OCI-LY1 (cell line): Measurements from ENCODE around the gene NPSR1.

Experiments used
- H2AFZ ChIP-seq: fragments of 200-600 bp; sonication (generic), shearing (Covaris generic); 2 replicates; pipeline ENCODE4 v1.6.0; 2014; ENCODE audit warnings: antibody characterized with exemption, mild to moderate bottlenecking, low read length
- H3F3A ChIP-seq: fragments of 200-600 bp; sonication (generic), shearing (Covaris generic); 2 replicates; pipeline ENCODE4 v1.6.0; 2014; ENCODE audit warnings: mild to moderate bottlenecking, antibody characterized with exemption, low read length, moderate library complexity; ENCODE audit not compliant: insufficient read depth
- H3K27ac ChIP-seq: fragments of 200-600 bp; sonication (generic); 2 replicates; pipeline ENCODE4 v1.5.1; 2014; ENCODE audit warnings: low read length, mixed run types, mild to moderate bottlenecking, low read depth; ENCODE audit not compliant: poor library complexity, severe bottlenecking
- H3K27me3 ChIP-seq: fragments of 200-600 bp; sonication (generic); 2 replicates; pipeline ENCODE4 v1.6.0; 2014; ENCODE audit warnings: antibody characterized with exemption, mild to moderate bottlenecking, low read length, moderate library complexity; ENCODE audit not compliant: insufficient read depth
- H3K36me3 ChIP-seq: fragments of 200-600 bp; sonication (generic); 2 replicates; pipeline ENCODE4 v1.6.1; 2014; ENCODE audit warnings: mild to moderate bottlenecking, antibody characterized with exemption, low read length, moderate library complexity, mixed read lengths; ENCODE audit not compliant: insufficient read depth
- H3K4me1 ChIP-seq: fragments of 200-600 bp; sonication (generic); 2 replicates; pipeline ENCODE4 v1.5.1; 2014; ENCODE audit warnings: mild to moderate bottlenecking, low read length, moderate library complexity; ENCODE audit not compliant: insufficient read depth, severe bottlenecking
- H3K4me2 ChIP-seq: fragments of 200-600 bp; sonication (generic), shearing (Covaris generic); 2 replicates; pipeline ENCODE4 v1.6.1; 2014; ENCODE audit warnings: low read length
- H3K4me3 ChIP-seq: fragments of 200-600 bp; sonication (generic); 2 replicates; pipeline ENCODE4 v1.5.1; 2014; ENCODE audit warnings: low read length, low read depth, mild to moderate bottlenecking, mixed read lengths; ENCODE audit not compliant: poor library complexity, severe bottlenecking
- H3K79me2 ChIP-seq: fragments of 200-600 bp; shearing (Covaris generic); 2 replicates; pipeline ENCODE4 v1.6.1; 2016; ENCODE audit warnings: mixed run types, low read length, mixed read lengths; ENCODE audit not compliant: insufficient read depth
- H3K9ac ChIP-seq: fragments of 200-600 bp; sonication (generic), shearing (Covaris generic); 2 replicates; pipeline ENCODE4 v1.6.1; 2014; ENCODE audit warnings: mild to moderate bottlenecking, low read length, mixed read lengths
- H3K9me2 ChIP-seq: fragments of 200-600 bp; sonication (generic), shearing (Covaris generic); 2 replicates; pipeline ENCODE4 v1.6.1; 2014; ENCODE audit warnings: low read depth, mild to moderate bottlenecking, low read length, mixed read lengths
- H3K9me3 ChIP-seq: fragments of 200-600 bp; shearing (Covaris generic); 2 replicates; pipeline ENCODE4 v1.6.1; 2014; ENCODE audit warnings: low read length, mixed read lengths
- H4K20me1 ChIP-seq: fragments of 200-600 bp; sonication (generic), shearing (Covaris generic); 2 replicates; pipeline ENCODE4 v1.6.0; 2016; ENCODE audit warnings: mild to moderate bottlenecking, low read length; ENCODE audit not compliant: insufficient read depth
- CTCF ChIP-seq: fragments of 200-600 bp; sonication (generic), shearing (Covaris generic); IDR thresholded peaks from 2 replicates; pipeline ENCODE4 v1.5.1; 2017; ENCODE audit warnings: mild to moderate bottlenecking, antibody characterized with exemption, low read length, moderate library complexity, mixed read lengths
- EZH2 ChIP-seq: fragments of 200-600 bp; sonication (generic), shearing (Covaris generic); IDR thresholded peaks from 2 replicates; pipeline ENCODE4 v1.8.0; 2017; ENCODE audit warnings: borderline replicate concordance, mixed run types, mild to moderate bottlenecking, antibody characterized with exemption, low read length, moderate library complexity, mixed read lengths

Gene NPSR1

DNA sequence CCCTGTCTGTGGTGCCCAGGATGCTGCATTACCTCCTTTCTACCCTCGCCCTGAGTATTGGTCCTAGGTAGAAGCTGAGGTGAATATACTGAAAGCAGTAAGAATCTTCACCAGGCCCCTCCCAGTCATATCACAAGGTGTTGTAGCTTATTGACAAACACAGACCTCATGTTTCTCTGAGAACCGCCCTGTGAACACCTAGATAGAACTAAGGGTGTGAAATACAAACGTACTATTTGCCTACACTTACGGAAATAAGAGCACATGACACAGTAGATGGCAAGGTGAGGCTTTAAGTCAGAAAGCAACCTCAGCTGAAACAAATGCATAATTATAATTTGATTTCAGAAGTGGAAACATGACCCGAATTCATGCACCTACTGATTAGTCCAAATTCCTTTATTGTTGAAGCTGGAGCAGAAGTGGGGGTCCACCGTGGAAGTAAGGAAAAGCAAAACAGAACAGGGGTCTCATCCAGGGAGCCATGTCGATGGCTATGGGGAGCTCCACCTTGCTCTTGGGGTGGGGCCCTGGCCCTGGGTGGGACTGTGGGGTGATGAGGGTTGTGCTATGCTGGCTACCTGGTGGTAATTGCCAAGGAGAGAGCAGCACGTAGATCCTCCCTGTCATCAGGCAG, at the start of gene NPSR1:
NPSR1 (plus strand) TSS at position 587 of the 637 bp plus-strand sequence. CDS start 195 bp downstream, outside the sequence.
- no peak for TF ChIP-seq EZH2
- TF ChIP-seq CTCF = no peak

DNA sequence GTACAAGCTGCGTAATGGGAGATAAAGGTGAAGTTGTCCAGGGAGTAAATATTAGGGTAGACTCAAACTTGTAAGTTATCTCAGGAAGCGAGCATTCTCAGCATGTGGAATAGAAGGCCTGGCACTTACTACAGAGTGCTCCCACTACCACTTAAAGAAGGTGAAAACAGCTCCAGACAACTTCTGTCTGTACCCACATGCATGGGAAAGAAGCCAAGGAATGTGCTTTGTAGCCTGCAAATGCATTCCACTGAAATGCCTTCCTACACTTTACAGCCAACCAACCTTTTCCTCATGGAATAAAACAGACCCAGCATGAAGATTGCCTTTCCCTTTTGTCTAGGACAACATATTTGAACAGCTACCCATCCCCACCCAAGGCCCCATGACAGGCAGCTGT, 45.4 kb upstream of the NPSR1 start:
- H3K27ac ChIP-seq = no peak overlapping the region
- no peak overlapping the region for H3K9ac ChIP-seq
- H3K27me3 ChIP-seq = no peaks in the 10 kb centered on the region
- no peak overlapping the region for H3K4me2 ChIP-seq
- no peak overlapping the region for H3K4me3 ChIP-seq
- H3F3A ChIP-seq = no peaks in the 10 kb centered on the region
- no peaks in the 10 kb centered on the region for H3K4me1 ChIP-seq
- TF ChIP-seq EZH2 (no peak), CTCF (no peak)
- no peaks in the 10 kb centered on the region for H3K79me2 ChIP-seq
- no peaks in the 10 kb centered on the region for H4K20me1 ChIP-seq
- H3K9me3 ChIP-seq = no peaks in the 10 kb centered on the region
- no peaks in the 10 kb centered on the region for H3K9me2 ChIP-seq
- no peaks in the 10 kb centered on the region for H3K36me3 ChIP-seq
- no peak overlapping the region for H2AFZ ChIP-seq

More for the DNA sequence above, at the start of gene NPSR1:
- H2AFZ ChIP-seq = no peak within 1 kb of the TSS
- H3K9me2 ChIP-seq = no peaks in the 10 kb centered on the region
- no peaks in the 10 kb centered on the region for H3F3A ChIP-seq
- H3K9me3 ChIP-seq = no peaks in the 10 kb centered on the region
- H4K20me1 ChIP-seq = no peaks in the 10 kb centered on the region
- H3K9ac ChIP-seq = no peak within 1 kb of the TSS
- H3K79me2 ChIP-seq = no peaks in the 10 kb centered on the region
- H3K27me3 ChIP-seq = no peaks in the 10 kb centered on the region
- no peaks in the 10 kb centered on the region for H3K36me3 ChIP-seq
- no peak within 1 kb of the TSS for H3K27ac ChIP-seq
- no peaks in the 10 kb centered on the region for H3K4me1 ChIP-seq
- H3K4me3 ChIP-seq = no peak within 1 kb of the TSS
- no peak within 1 kb of the TSS for H3K4me2 ChIP-seq

GRCh38 chr7:34620425-34620824, 37.6 kb upstream of the NPSR1 start:
- no peaks in the 10 kb centered on the region for H3K36me3 ChIP-seq
- no peak for TF ChIP-seq CTCF
- TF ChIP-seq EZH2 = no peak
- H3K4me2 ChIP-seq = no peak overlapping the region
- H3K9me2 ChIP-seq = no peaks in the 10 kb centered on the region
- no peaks in the 10 kb centered on the region for H3K4me1 ChIP-seq
- H3K79me2 ChIP-seq = no peaks in the 10 kb centered on the region
- H3K9me3 ChIP-seq = no peaks in the 10 kb centered on the region
- no peak overlapping the region for H3K4me3 ChIP-seq
- H2AFZ ChIP-seq = no peak overlapping the region
- H3F3A ChIP-seq = no peaks in the 10 kb centered on the region
- no peak overlapping the region for H3K9ac ChIP-seq
- H3K27me3 ChIP-seq = no peaks in the 10 kb centered on the region
- no peak overlapping the region for H3K27ac ChIP-seq
- H4K20me1 ChIP-seq = no peaks in the 10 kb centered on the region
